Activated T-helper 1 cell treated with anti-CD3 and anti-CD28 coated beads, Interleukin-12 subunit alpha, Interleukin-12 subunit beta, Interleukin-2, Interleukin-4 antibody, amounts not matched to agents 30 ng/mL and 10 ng/mL and 1 ng/mL, durations not matched to agents 14 hours and 24 hours and 36 hours (primary cell): ENCODE measurements around the gene CPLX1. TPM values are rescaled to one million over a fixed set of nuclear protein-coding genes. Genes with fewer than 3 reads are reported as not detected.
A peak's percentile ranks its signal among the peaks of the same experiment; 100 is the strongest.
"Not testable (repeated sequence)": the region's sequence is repeated elsewhere in the genome, so short reads cannot be mapped to it uniquely, and the experiment has no call there.

Source experiments
- DNase-seq: peaks from one replicate; pipeline ENCODE4 v3.0.0; 2021; ENCODE audit warnings: low spot score
- H3K27ac Mint-ChIP-seq: one replicate; pipeline ENCODE4 v1.8.0; 2021; ENCODE audit warnings: mild to moderate bottlenecking, mixed read lengths
- H3K27me3 Mint-ChIP-seq: one replicate; pipeline ENCODE4 v1.8.0; 2022; ENCODE audit warnings: mild to moderate bottlenecking, moderate library complexity, mixed read lengths; ENCODE audit not compliant: insufficient read depth
- H3K36me3 Mint-ChIP-seq: one replicate; pipeline ENCODE4 v1.8.0; 2021; ENCODE audit warnings: low read depth, mixed read lengths
- H3K4me1 Mint-ChIP-seq: one replicate; pipeline ENCODE4 v1.8.0; 2021; ENCODE audit warnings: low read depth, mixed read lengths
- H3K4me3 Mint-ChIP-seq: one replicate; pipeline ENCODE4 v1.8.0; 2021; ENCODE audit warnings: mild to moderate bottlenecking, moderate library complexity, mixed read lengths
- H3K9me3 Mint-ChIP-seq: one replicate; pipeline ENCODE4 v1.8.0; 2021; ENCODE audit warnings: mixed read lengths
- intact Hi-C: fragments of 100-400 bp; cut with micrococcal nuclease; formaldehyde crosslinking; loops from one replicate; pipeline ENCODE4 v1.15.1; 2024
- total RNA-seq: library from RNA; stranded (reverse); gene quantifications from 2 replicates; pipeline ENCODE4 v1.2.3, GENCODE V29; 2022

Gene CPLX1
- total RNA-seq, 1 donor from 2014 or later, result 1.3 TPM

GRCh38 chr4:777520-778262, 48.2 kb downstream of the CPLX1 start:
- Mint-ChIP-seq H3K9me3 (no peaks in the 10 kb centered on the region), H3K27ac (peak overlapping the region; percentile 35), H3K4me3 (no peak overlapping the region), H3K36me3 (peaks cover 50% of the 10 kb centered on the region), H3K27me3 (no peaks in the 10 kb centered on the region), H3K4me1 (peaks cover 53% of the 10 kb centered on the region)
- intact Hi-C loops, result no loop called here
- no peak for DNase-seq

- intact Hi-C loops, result no loop called here
- no peaks in the 10 kb centered on the region for H3K27me3 Mint-ChIP-seq
- H3K36me3 Mint-ChIP-seq, result peaks cover 50% of the 10 kb centered on the region
- peaks cover 46% of the 10 kb centered on the region for H3K4me1 Mint-ChIP-seq
- no peak overlapping the region for H3K4me3 Mint-ChIP-seq
- DNase-seq, result no peak
- peak overlapping the region; percentile 59 for H3K27ac Mint-ChIP-seq
- H3K9me3 Mint-ChIP-seq, result no peaks in the 10 kb centered on the region
Observed at GRCh38 chr4:776743-777441, 49.0 kb downstream of the CPLX1 start.

GRCh38 chr4:775485-775884, 50.4 kb downstream of the CPLX1 start:
- H3K4me3 Mint-ChIP-seq, H3K9me3 Mint-ChIP-seq, H3K27ac Mint-ChIP-seq, H3K27me3 Mint-ChIP-seq, intact Hi-C loops, DNase-seq: not testable (repeated sequence)
- H3K36me3 Mint-ChIP-seq, result peaks cover 52% of the 10 kb centered on the region
- peaks cover 43% of the 10 kb centered on the region for H3K4me1 Mint-ChIP-seq

GRCh38 chr4:774419-775092, 51.4 kb downstream of the CPLX1 start:
- H3K9me3 Mint-ChIP-seq, DNase-seq, H3K4me3 Mint-ChIP-seq, intact Hi-C loops, H3K27me3 Mint-ChIP-seq: not testable (repeated sequence)
- H3K36me3 Mint-ChIP-seq, result peaks cover 49% of the 10 kb centered on the region
- H3K27ac Mint-ChIP-seq, result peak overlapping the region; percentile 4
- H3K4me1 Mint-ChIP-seq, result peaks cover 34% of the 10 kb centered on the region

GRCh38 chr4:773214-773613, 52.7 kb downstream of the CPLX1 start:
- Mint-ChIP-seq H3K27me3 (no peaks in the 10 kb centered on the region), H3K9me3 (no peaks in the 10 kb centered on the region), H3K4me1 (peaks cover 30% of the 10 kb centered on the region), H3K36me3 (peaks cover 48% of the 10 kb centered on the region), H3K4me3 (no peak overlapping the region), H3K27ac (no peak overlapping the region)
- DNase-seq, result no peak
- intact Hi-C loops, result no loop called here

- intact Hi-C loops, result no loop called here
- H3K36me3 Mint-ChIP-seq, result peaks cover 44% of the 10 kb centered on the region
- no peak overlapping the region for H3K4me3 Mint-ChIP-seq
- no peaks in the 10 kb centered on the region for H3K9me3 Mint-ChIP-seq
- DNase-seq, result no peak
- H3K4me1 Mint-ChIP-seq, result peaks cover 26% of the 10 kb centered on the region
- H3K27me3 Mint-ChIP-seq, result no peaks in the 10 kb centered on the region
- H3K27ac Mint-ChIP-seq, result no peak overlapping the region
Observed at GRCh38 chr4:772776-773175, 53.2 kb downstream of the CPLX1 start.

GRCh38 chr4:772118-772517, 53.8 kb downstream of the CPLX1 start:
- no peak for DNase-seq
- intact Hi-C loops, result no loop called here
- Mint-ChIP-seq H3K9me3 (no peaks in the 10 kb centered on the region), H3K4me1 (peaks cover 20% of the 10 kb centered on the region), H3K27ac (no peak overlapping the region), H3K4me3 (no peak overlapping the region), H3K36me3 (peaks cover 42% of the 10 kb centered on the region), H3K27me3 (no peaks in the 10 kb centered on the region)

- H3K27me3 Mint-ChIP-seq, result no peaks in the 10 kb centered on the region
- H3K36me3 Mint-ChIP-seq, result peaks cover 37% of the 10 kb centered on the region
Observed at GRCh38 chr4:771464-771863, 54.5 kb downstream of the CPLX1 start.

GRCh38 chr4:770022-770421, 55.9 kb downstream of the CPLX1 start:
- no peak for DNase-seq
- intact Hi-C loops, result no loop called here
- peaks cover 9% of the 10 kb centered on the region for H3K4me1 Mint-ChIP-seq
- no peaks in the 10 kb centered on the region for H3K27me3 Mint-ChIP-seq
- peaks cover 33% of the 10 kb centered on the region for H3K36me3 Mint-ChIP-seq
- H3K9me3 Mint-ChIP-seq, result no peaks in the 10 kb centered on the region
- H3K27ac Mint-ChIP-seq, result no peak overlapping the region
- no peak overlapping the region for H3K4me3 Mint-ChIP-seq

More at GRCh38 chr4:771464-771863, 54.5 kb downstream of the CPLX1 start:
- no peak overlapping the region for H3K4me3 Mint-ChIP-seq
- H3K9me3 Mint-ChIP-seq, result no peaks in the 10 kb centered on the region
- H3K4me1 Mint-ChIP-seq, result peaks cover 15% of the 10 kb centered on the region
- no peak overlapping the region for H3K27ac Mint-ChIP-seq
- intact Hi-C loops, result no loop called here
- DNase-seq, result no peak

- H3K27me3 Mint-ChIP-seq, result no peaks in the 10 kb centered on the region
- H3K4me3 Mint-ChIP-seq, result no peak overlapping the region
- peaks cover 31% of the 10 kb centered on the region for H3K36me3 Mint-ChIP-seq
- intact Hi-C loops, result no loop called here
- H3K4me1 Mint-ChIP-seq, result peaks cover 9% of the 10 kb centered on the region
- H3K9me3 Mint-ChIP-seq, result no peaks in the 10 kb centered on the region
- no peak for DNase-seq
- H3K27ac Mint-ChIP-seq, result no peak overlapping the region
Observed at GRCh38 chr4:769511-769910, 56.4 kb downstream of the CPLX1 start.

GRCh38 chr4:768995-769394, 56.9 kb downstream of the CPLX1 start:
- Mint-ChIP-seq H3K4me3 (no peak overlapping the region), H3K4me1 (peaks cover 4% of the 10 kb centered on the region), H3K27ac (no peak overlapping the region), H3K36me3 (peaks cover 26% of the 10 kb centered on the region), H3K9me3 (no peaks in the 10 kb centered on the region), H3K27me3 (no peaks in the 10 kb centered on the region)
- intact Hi-C loops, result no loop called here
- no peak for DNase-seq

- DNase-seq, result no peak
- Mint-ChIP-seq H3K27me3 (no peaks in the 10 kb centered on the region), H3K27ac (no peak overlapping the region), H3K9me3 (no peaks in the 10 kb centered on the region), H3K36me3 (peaks cover 24% of the 10 kb centered on the region), H3K4me1 (peaks cover 4% of the 10 kb centered on the region), H3K4me3 (no peak overlapping the region)
- intact Hi-C loops, result no loop called here
Observed at GRCh38 chr4:768076-768475, 57.9 kb downstream of the CPLX1 start.
